ENCODE data around the gene DNAJC12. TPM values are rescaled to one million over a fixed set of nuclear protein-coding genes. Genes with fewer than 3 reads are reported as not detected.
"Not testable (repeated sequence)": the region's sequence is repeated elsewhere in the genome, so short reads cannot be mapped to it uniquely, and the experiment has no call there.

DNAJC12 gene
- 1 to 10 TPM; 2.6 to 3.7 TPM for total RNA-seq

GRCh38 chr10:67837541-67838314, at the start of gene DNAJC12:
TSS of gene DNAJC12 (minus strand) at chr10:67838188. CDS start at chr10:67838011, 177 bp downstream.
- Mint-ChIP-seq H3K36me3 (ENCODE audit: low read depth) (no peaks in the 10 kb centered on the region), H3K9me3 (no peaks in the 10 kb centered on the region), H3K27me3 (no peaks in the 10 kb centered on the region), H3K4me1 (no peaks in the 10 kb centered on the region), H3K27ac (no peak within 1 kb of the TSS), H3K4me3 (no peak within 1 kb of the TSS)
- ATAC-seq (replicated peaks) = peak; percentile 80

GRCh38 chr10:67884842-67885670, 47.1 kb upstream of the DNAJC12 start:
- Mint-ChIP-seq H3K4me3 (peak overlapping the region; percentile 95), H3K27me3 (no peaks in the 10 kb centered on the region), H3K36me3 (ENCODE audit: low read depth) (peaks cover 56% of the 10 kb centered on the region), H3K27ac (peak overlapping the region; percentile 92), H3K9me3 (no peaks in the 10 kb centered on the region), H3K4me1 (peaks cover 21% of the 10 kb centered on the region)
- ATAC-seq (replicated peaks) = peak; percentile 86

GRCh38 chr10:67884313-67884841, 46.4 kb upstream of the DNAJC12 start, which contains the start of gene SIRT1:
TSS of gene SIRT1 (plus strand) at chr10:67884656. CDS start at chr10:67884722, 66 bp downstream.
- Mint-ChIP-seq H3K4me3 (peak within 1 kb of the TSS; percentile 95), H3K9me3 (no peaks in the 10 kb centered on the region), H3K27me3 (no peaks in the 10 kb centered on the region), H3K27ac (peak within 1 kb of the TSS; percentile 92), H3K36me3 (ENCODE audit: low read depth) (peaks cover 49% of the 10 kb centered on the region), H3K4me1 (peaks cover 21% of the 10 kb centered on the region)
- peak; percentile 72 for ATAC-seq (replicated peaks)

GRCh38 chr10:67883710-67884312, 45.8 kb upstream of the DNAJC12 start:
- Mint-ChIP-seq H3K36me3 (ENCODE audit: low read depth) (peaks cover 43% of the 10 kb centered on the region), H3K27ac (peak overlapping the region; percentile 92), H3K4me1 (peaks cover 21% of the 10 kb centered on the region), H3K9me3 (no peaks in the 10 kb centered on the region), H3K27me3 (no peaks in the 10 kb centered on the region), H3K4me3 (peak overlapping the region; percentile 95)
- ATAC-seq (replicated peaks) = peak; percentile 17

- H3K27me3 Mint-ChIP-seq = no peaks in the 10 kb centered on the region
- ATAC-seq (replicated peaks) = no peak
- H3K27ac Mint-ChIP-seq = no peak overlapping the region
- H3K4me1 Mint-ChIP-seq = no peaks in the 10 kb centered on the region
- no peaks in the 10 kb centered on the region for H3K36me3 Mint-ChIP-seq (ENCODE audit: low read depth)
- H3K4me3 Mint-ChIP-seq = no peak overlapping the region
- H3K9me3 Mint-ChIP-seq = no peaks in the 10 kb centered on the region
Measured at GRCh38 chr10:67878133-67878532, 40.1 kb upstream of the DNAJC12 start.

GRCh38 chr10:67877421-67877820, 39.4 kb upstream of the DNAJC12 start:
- H3K27me3 Mint-ChIP-seq; H3K4me1 Mint-ChIP-seq; H3K27ac Mint-ChIP-seq; H3K9me3 Mint-ChIP-seq; H3K4me3 Mint-ChIP-seq; ATAC-seq (replicated peaks); H3K36me3 Mint-ChIP-seq (ENCODE audit: low read depth): not testable (repeated sequence)

- Mint-ChIP-seq H3K4me1 (no peaks in the 10 kb centered on the region), H3K36me3 (ENCODE audit: low read depth) (no peaks in the 10 kb centered on the region), H3K4me3 (no peak overlapping the region), H3K27me3 (no peaks in the 10 kb centered on the region), H3K9me3 (no peaks in the 10 kb centered on the region), H3K27ac (no peak overlapping the region)
- no peak for ATAC-seq (replicated peaks)
Measured at GRCh38 chr10:67875340-67876238, 37.6 kb upstream of the DNAJC12 start.

GRCh38 chr10:67869996-67870395, 32.0 kb upstream of the DNAJC12 start:
- Mint-ChIP-seq H3K4me1 (no peaks in the 10 kb centered on the region), H3K27ac (no peak overlapping the region), H3K9me3 (no peaks in the 10 kb centered on the region), H3K36me3 (ENCODE audit: low read depth) (no peaks in the 10 kb centered on the region), H3K27me3 (no peaks in the 10 kb centered on the region), H3K4me3 (no peak overlapping the region)
- ATAC-seq (replicated peaks) = no peak

- Mint-ChIP-seq H3K27me3 (no peaks in the 10 kb centered on the region), H3K36me3 (ENCODE audit: low read depth) (no peaks in the 10 kb centered on the region), H3K4me1 (no peaks in the 10 kb centered on the region), H3K4me3 (no peak overlapping the region), H3K9me3 (no peaks in the 10 kb centered on the region), H3K27ac (no peak overlapping the region)
- ATAC-seq (replicated peaks) = no peak
Measured at GRCh38 chr10:67868132-67868531, 30.1 kb upstream of the DNAJC12 start.

- no peaks in the 10 kb centered on the region for H3K9me3 Mint-ChIP-seq
- H3K4me3 Mint-ChIP-seq = no peak overlapping the region
Measured at GRCh38 chr10:67864607-67865371, 26.8 kb upstream of the DNAJC12 start.

GRCh38 chr10:67863094-67863493, 25.1 kb upstream of the DNAJC12 start:
- Mint-ChIP-seq H3K27ac (no peak overlapping the region), H3K4me1 (no peaks in the 10 kb centered on the region), H3K4me3 (no peak overlapping the region), H3K36me3 (ENCODE audit: low read depth) (no peaks in the 10 kb centered on the region), H3K9me3 (no peaks in the 10 kb centered on the region), H3K27me3 (no peaks in the 10 kb centered on the region)
- no peak for ATAC-seq (replicated peaks)

More at GRCh38 chr10:67864607-67865371, 26.8 kb upstream of the DNAJC12 start:
- H3K36me3 Mint-ChIP-seq (ENCODE audit: low read depth) = no peaks in the 10 kb centered on the region
- no peak for ATAC-seq (replicated peaks)
- H3K27ac Mint-ChIP-seq = no peak overlapping the region
- no peaks in the 10 kb centered on the region for H3K4me1 Mint-ChIP-seq
- no peaks in the 10 kb centered on the region for H3K27me3 Mint-ChIP-seq

GRCh38 chr10:67861750-67862432, 23.9 kb upstream of the DNAJC12 start:
- ATAC-seq (replicated peaks) = no peak
- Mint-ChIP-seq H3K27me3 (no peaks in the 10 kb centered on the region), H3K4me3 (no peak overlapping the region)

More at GRCh38 chr10:67861750-67862432, 23.9 kb upstream of the DNAJC12 start:
- Mint-ChIP-seq H3K27ac (no peak overlapping the region), H3K9me3 (no peaks in the 10 kb centered on the region), H3K4me1 (no peaks in the 10 kb centered on the region), H3K36me3 (ENCODE audit: low read depth) (no peaks in the 10 kb centered on the region)

Data from activated T-helper 17 cell treated with anti-CD3 and anti-CD28 coated beads, Interleukin-2, amount 50 U/mL, for 72 hours (primary cell).